ENCODE data around the gene HACD4.

The HACD4 gene, protein sequence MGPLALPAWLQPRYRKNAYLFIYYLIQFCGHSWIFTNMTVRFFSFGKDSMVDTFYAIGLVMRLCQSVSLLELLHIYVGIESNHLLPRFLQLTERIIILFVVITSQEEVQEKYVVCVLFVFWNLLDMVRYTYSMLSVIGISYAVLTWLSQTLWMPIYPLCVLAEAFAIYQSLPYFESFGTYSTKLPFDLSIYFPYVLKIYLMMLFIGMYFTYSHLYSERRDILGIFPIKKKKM

GRCh38 chr9:21031091-21031807 lies at the start of gene HACD4:
TSS of gene HACD4 (minus strand) at chr9:21031640. CDS start at chr9:21031590, 50 bp downstream.
- peak; percentile 42 for DNase-seq

DNA sequence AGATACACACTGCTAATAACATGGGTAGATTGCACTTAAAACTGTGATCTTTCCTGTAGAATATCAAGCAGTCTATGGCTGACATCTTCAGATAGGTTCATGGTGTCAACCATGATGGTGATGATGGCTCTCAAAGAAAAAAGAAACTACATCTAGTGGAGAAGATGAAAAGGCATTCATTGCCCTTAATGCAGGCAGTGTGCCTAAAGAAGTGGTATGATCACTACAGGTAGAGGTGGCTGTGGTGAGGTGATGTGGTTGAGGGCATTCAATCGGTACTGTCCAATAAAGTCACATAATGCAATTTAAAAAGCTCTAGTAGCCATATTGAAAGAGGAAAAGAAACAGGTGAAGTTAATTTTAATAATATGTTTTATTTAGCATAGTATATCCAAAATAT lies 49.4 kb upstream of the HACD4 start:
- DNase-seq: no peak

DNA sequence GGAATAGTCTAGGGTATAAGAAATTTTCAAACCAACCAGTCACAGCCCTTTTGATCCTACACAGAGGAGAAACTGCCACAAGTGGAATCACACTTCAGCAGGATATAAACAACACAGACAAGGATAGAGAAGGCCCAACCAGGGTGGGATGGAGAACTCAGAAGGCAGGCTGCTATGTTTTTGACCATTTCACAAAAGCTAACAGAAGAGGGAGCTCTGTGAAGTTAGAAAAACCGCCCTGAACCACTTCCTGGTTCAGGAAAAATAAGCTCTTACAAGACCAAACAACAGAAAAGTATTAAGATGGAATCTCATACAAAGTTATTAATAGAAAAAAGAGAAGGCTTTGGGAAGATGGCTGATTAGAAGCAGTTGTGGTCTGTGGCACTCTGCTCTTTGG lies 47.3 kb upstream of the HACD4 start:
- no peak for DNase-seq

DNA sequence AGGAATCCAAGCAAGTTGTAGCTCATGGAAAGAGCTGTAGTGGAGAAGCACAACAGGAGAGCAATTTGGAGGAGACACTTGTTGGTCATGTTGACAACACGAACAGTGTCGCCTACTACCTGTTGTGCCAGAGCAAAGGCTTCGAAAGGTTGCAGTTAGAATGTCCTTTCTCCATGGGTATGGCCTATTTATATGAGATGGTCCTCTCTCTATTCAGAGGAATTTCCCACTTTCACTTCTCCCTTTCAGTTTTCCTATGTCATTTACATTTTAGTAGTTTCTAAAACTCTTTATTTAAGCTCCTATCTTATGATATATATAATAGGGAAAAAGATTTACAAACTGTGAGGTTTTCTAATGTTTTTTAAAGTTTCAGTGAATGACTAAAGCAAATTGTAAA lies 46.3 kb upstream of the HACD4 start, which contains the start of gene IFNB1:
TSS of gene IFNB1 (minus strand) at position 162 of the 400 bp plus-strand sequence. CDS start at position 89, 73 bp downstream.
- no peak for DNase-seq

DNA sequence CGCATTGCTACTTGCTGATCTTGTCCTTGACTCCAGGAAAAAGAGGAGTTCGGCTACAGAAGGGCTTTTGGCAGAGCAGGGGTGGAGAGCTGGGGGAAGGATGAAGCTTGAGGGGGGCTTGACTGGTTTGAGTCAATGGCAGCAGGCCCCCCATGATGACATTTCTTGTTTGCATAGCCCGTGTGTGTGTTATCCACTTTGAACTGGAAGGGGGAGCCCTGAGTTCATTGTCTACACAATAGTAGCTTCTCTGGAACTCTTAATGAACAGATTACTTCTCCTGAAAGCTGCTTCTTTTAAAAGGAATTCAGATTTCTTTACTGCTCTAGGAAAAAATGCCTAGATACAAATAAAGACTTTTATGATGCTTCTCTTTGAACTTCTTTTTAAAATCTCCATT lies 44.0 kb upstream of the HACD4 start:
- DNase-seq: no peak

DNA sequence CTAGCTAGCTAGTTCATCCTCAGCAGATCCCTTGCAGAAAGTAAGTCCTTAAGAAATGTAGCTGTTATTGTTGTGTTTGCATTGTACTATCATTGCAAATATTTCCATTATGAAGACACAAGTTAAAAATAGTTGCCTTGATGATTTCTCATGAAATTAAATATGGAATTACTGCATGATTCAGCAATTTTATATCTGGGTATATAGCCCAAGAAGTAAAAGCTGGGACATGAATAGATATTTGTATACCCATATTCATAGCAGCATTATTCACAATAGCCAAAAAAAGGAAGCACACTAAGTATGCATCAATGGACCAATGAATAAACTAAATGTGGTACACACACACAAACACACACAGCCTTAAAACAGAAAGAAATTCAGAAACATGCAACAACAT lies 39.5 kb upstream of the HACD4 start:
- no peak for DNase-seq

- no peak for DNase-seq
These were observed 38.7 kb upstream of the HACD4 start for GRCh38 chr9:21070171-21070571.

GRCh38 chr9:21060919-21061561 lies 29.6 kb upstream of the HACD4 start:
- no peak for DNase-seq

- no peak for DNase-seq
These were observed 25.5 kb upstream of the HACD4 start for GRCh38 chr9:21056931-21057330.

- DNase-seq: no peak
These were observed 22.4 kb upstream of the HACD4 start for GRCh38 chr9:21053851-21054250.

DNA sequence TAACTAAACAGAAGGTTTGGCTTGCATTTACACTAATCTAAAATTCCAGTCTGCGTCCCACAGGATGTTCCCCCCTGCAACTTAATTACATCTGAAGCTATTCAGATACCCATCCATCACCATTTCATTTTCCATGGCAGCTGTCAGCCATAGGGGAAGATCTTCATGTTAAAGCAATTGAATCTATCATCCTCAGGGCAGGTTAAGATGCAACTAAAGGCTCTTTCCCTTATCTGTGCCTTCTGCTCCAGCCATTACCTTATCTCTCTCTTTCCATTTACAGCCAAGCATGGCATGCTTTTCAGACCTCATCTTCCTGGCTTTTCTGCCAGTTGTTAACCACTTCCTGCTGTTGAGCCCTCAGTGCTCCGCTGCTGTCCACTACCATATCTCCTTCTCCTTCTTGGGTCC lies 15.8 kb upstream of the HACD4 start:
- DNase-seq: no peak

- no peak for DNase-seq
These were observed 12.4 kb upstream of the HACD4 start for GRCh38 chr9:21043841-21044240.

DNA sequence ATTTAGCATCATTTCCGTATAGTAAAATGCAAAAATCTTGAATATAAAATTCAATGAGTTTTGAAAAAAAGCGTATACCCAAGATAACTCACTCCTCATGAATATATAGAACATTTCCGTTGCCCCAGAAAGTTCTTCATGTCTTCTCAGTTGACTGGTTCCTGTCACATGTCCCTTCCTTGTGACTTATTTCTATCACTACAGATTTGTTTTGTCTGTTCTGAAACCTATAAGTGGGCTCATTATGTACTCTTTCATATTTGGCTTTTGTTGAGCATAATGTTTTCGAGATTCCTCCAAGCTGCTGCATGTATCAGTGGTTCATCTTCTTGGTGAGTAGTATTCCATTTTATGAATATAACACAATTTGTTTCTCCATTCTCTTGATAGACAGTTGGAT lies 11.0 kb upstream of the HACD4 start:
- no peak for DNase-seq

DNA sequence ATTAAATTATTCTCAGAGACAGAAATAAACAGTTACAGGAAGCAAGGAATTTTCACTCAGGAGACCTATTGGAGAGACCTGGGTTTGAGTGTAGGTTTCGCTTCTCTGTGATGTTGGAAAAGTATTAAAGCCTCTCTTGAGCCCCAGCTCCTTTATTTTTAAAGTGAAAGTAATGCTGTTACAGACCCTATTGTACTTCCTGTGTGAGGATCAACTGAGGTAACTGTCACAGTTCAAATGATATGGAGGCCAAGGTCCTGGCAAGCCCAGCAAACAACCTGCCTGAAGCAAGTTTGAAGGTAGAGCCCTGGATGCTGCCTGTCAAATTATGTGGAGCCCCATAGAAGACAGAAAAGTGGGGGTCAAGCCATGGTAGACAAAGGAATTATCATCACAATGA lies 7.9 kb upstream of the HACD4 start:
- no peak for DNase-seq

GRCh38 chr9:21037278-21037677 lies 5.8 kb upstream of the HACD4 start:
- no peak for DNase-seq

DNA sequence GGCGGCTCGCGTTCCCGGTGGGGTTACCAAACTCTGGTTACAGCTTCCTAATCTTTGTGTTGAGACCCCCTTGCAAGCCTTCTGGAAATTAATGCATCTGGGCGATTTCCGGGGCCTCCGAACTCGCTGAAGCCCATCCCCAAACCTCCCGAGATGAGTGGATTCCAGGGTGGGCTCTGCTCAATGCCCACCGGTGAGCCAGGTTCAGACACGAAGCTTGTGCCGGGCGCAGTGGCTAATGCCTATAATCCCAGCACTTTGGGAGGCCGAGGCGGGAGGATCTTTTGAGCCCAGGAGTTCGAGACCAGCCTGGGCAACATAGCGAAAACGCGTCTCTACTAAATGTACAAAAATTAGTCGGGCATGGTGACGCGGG lies 356 bp upstream of the HACD4 start:
- no peak for DNase-seq

- DNase-seq: no peak
These were observed 928 bp downstream of the HACD4 start for GRCh38 chr9:21030389-21031035.

GRCh38 chr9:21029661-21030060 lies 1.8 kb downstream of the HACD4 start:
- no peak for DNase-seq

GRCh38 chr9:21028466-21028865 lies 3.0 kb downstream of the HACD4 start:
- DNase-seq: no peak

GRCh38 chr9:21027295-21027694 lies 4.1 kb downstream of the HACD4 start:
- no peak for DNase-seq

DNA sequence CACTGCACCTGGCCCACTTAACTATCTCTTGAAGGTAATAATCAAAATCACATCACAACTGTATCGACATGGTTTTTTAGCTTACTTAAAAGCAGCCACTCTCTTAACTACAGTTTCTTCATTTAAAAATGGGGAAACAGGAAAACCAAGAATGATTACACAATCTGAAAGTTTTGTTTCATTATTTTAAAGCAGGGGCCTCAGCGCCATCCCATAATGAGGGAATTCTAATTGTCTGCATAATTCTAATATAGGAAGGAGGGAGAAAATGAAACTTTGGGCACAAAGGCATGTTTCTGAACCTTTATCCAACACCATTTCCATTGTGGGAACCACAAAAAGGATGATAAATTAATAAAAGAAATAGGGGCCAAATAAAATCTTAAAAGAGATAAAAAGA lies 7.6 kb downstream of the HACD4 start:
- no peak for DNase-seq

GRCh38 chr9:21018177-21018576 lies 13.3 kb downstream of the HACD4 start:
- no peak for DNase-seq

- no peak for DNase-seq
These were observed 14.5 kb downstream of the HACD4 start for GRCh38 chr9:21016701-21017491.

All from NCI-H345 (cell line).